Measurements from ENCODE around the gene MYO5A.

DNA sequence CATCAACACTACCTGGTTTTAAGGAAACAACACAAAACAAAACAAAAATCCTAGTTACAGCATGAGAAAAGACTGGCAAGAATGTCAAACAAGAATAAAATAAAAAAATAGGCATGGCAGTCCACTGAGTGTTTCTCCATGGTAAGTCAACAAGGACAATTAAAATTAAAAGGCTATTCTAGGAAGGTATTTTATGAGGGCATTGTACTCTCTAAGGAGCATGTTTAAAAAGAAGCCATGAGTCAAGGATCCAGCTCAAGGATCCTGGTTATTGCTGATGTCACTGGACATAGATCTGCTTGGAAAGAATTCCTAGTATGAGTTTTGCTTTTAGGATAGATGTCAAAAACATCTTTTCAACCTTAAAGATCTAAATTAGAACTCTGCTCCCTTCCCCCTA, 106.7 kb downstream of the MYO5A start:
- TF ChIP-seq, protein P1, sequence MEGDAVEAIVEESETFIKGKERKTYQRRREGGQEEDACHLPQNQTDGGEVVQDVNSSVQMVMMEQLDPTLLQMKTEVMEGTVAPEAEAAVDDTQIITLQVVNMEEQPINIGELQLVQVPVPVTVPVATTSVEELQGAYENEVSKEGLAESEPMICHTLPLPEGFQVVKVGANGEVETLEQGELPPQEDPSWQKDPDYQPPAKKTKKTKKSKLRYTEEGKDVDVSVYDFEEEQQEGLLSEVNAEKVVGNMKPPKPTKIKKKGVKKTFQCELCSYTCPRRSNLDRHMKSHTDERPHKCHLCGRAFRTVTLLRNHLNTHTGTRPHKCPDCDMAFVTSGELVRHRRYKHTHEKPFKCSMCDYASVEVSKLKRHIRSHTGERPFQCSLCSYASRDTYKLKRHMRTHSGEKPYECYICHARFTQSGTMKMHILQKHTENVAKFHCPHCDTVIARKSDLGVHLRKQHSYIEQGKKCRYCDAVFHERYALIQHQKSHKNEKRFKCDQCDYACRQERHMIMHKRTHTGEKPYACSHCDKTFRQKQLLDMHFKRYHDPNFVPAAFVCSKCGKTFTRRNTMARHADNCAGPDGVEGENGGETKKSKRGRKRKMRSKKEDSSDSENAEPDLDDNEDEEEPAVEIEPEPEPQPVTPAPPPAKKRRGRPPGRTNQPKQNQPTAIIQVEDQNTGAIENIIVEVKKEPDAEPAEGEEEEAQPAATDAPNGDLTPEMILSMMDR (IDR thresholded peaks at IDR 0.05): no peak
- no peak for TF ChIP-seq POLR2A (IDR thresholded peaks at IDR 0.05)
